GM12892 (cell line): ENCODE results near the gene XPR1.

Source experiments
- DNase-seq: peaks from one replicate; pipeline ENCODE4 v3.0.0; 2011; ENCODE audit not compliant: insufficient read length
- FAIRE-seq: peaks from 2 replicates; lab custom pipeline; 2011; peaks lifted over from hg19 to GRCh38; lab: Jason Lieb, UNC
- POLR2A ChIP-seq: IDR thresholded peaks from 2 replicates; pipeline ENCODE4 v1.6.1; 2011; ENCODE audit warnings: low read depth, low read length, control low read depth
- POLR2AphosphoS5 ChIP-seq: IDR thresholded peaks from 2 replicates; pipeline ENCODE4 v1.6.1; 2011; ENCODE audit warnings: low read depth, low read length, control low read depth
- TAF1 ChIP-seq: IDR thresholded peaks from 2 replicates; pipeline ENCODE4 v1.6.1; 2011; ENCODE audit warnings: low read depth, mild to moderate bottlenecking, control low read depth, low read length, borderline replicate concordance

Gene XPR1

DNA sequence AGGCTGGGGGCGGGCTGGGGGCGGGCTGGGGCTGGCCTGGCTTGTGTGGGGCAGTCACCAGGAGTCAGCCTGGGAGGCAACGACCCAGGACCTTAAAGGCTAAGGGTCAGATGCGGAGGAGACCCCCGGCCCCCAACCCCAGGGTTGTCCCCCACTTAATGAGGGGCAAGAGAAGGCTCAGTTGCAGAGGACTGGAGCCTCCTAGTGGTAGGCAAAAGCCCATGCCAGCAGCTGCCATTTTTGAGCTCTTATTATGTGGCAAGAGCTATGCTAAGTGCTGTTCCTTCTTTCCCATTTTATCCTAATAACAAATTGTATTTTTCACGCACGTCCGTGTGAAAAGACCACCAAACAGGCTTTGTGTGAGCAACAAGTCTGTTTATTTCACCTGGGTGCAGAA is 288.9 kb downstream of the XPR1 start:
- DNase-seq = no peak

DNA sequence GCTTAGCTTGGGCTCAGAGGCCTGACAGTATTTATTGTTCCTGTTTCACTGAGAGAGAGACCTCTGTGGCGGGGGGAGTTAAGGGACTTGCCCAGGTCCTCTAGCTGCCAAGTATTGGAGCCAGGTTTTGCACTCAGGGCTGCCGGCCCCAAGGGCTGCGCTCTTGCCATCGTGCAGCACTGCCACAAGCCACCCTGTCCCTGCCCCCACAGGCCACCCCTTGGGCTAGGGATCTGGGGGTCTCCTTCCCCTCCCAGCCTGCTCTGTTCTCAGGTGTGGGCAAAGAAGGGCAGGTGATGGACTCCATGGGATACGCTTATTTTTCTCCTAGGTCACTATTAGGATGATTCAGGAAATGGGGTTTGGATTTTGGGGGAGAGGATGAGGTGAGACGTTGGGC is 289.6 kb downstream of the XPR1 start:
- FAIRE-seq (no peak), DNase-seq (no peak)
- no peak for TF ChIP-seq POLR2A
- TF ChIP-seq POLR2AphosphoS5 = no peak
- no peak for TF ChIP-seq TAF1

More for the DNA sequence above, 288.9 kb downstream of the XPR1 start:
- TF ChIP-seq POLR2AphosphoS5 = no peak
- no peak for TF ChIP-seq POLR2A
- TF ChIP-seq TAF1 = no peak
- FAIRE-seq = no peak

DNA sequence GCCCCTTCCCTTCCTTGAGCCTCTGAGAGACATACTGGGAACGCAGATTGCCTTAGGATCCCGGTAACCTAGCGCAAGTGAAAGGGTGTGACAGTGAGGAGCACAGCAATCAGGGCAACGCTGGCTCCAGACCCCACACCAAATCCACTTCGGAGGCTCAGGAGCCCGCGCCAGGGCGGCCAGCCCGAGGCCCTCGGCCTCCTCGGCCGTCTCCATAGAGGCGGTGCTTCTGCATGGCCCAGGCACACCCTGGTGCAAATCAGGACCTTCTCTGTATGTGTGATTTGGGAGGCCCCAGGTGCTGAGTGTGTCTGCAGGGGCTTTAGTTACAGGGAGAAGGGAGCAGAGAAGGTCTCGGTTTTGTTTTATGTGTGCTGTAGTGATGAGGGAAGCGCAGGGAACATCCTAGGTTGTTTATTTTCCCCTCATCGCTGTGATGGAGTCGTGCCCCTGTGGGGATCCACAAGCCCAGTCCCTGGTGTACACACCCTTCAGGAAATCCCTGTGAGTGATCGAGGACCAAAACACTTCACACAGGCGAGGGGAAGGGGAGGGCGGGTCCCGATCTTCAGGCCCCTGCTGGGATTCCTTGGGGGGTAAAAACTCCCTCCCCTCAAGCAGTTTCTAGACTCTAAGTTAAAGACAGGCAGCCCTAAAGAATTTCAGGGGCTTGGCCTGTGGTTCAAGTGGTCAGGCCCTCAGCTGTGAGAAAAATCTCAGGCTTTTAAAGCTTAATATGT is 290.2 kb downstream of the XPR1 start:
- TF ChIP-seq TAF1 (no peak), POLR2A (no peak), POLR2AphosphoS5 (no peak)
- DNase-seq (no peak), FAIRE-seq (no peak)

DNA sequence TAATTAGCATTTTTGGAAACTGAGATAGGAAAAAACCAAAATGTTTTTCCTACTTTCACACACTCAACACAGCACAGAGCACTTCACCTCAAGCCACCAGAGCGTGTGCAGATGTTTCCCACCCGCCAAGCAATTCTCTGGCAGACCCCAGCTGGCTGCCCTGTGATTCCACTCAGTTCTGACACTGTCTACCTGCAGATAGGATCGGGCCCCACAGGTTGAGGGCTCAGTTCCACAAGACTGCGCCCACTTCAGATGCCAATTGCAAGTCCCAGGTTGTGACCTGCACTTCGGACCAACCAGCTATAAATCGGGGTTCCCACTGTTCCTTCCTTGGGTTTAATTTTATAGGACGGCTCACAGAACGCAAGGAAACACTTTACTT is 290.8 kb downstream of the XPR1 start:
- FAIRE-seq = no peak
- TF ChIP-seq TAF1 (no peak), POLR2AphosphoS5 (no peak), POLR2A (no peak)
- no peak for DNase-seq

DNA sequence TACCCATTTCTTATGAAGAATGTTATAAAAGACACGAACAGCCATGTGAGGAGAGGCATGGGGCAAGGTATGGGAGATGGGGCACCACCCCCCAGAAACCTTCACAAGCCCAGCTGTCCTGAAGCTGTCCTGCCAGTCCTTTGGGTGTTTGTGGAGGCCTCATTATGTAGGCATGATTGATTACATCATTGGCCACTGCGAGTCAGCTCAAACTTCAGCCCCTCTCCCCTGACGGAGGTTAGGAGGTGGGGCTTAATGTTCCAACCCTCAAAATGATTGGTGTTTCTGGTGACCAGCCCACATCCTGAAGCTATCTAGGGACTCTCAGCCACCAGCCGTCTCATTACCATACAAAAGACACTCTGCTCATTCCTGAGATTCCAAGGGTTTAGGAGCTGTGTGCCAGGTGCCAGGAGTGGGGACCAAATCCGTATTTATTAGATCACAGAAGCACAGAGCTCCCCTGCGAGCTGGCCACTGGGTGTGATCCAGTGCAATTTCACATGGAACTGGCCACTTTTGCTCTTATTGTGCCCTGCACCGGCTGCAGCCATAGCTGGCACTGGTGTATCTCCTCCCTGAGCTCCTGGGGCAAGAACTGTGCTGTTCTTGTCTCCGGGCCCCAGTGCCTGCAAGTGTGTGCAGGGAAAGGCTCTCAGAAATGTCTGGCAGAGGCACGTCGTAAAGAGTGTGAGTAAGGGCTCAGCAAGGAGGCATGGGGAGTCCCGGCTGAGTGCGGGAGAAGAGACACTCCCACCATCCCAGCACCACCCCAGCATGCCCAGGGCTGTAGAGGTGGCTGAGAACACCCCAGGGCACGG is 291.4 kb downstream of the XPR1 start:
- FAIRE-seq (no peak), DNase-seq (no peak)
- no peak for TF ChIP-seq POLR2A
- TF ChIP-seq POLR2AphosphoS5 = no peak
- TF ChIP-seq TAF1 = no peak

DNA sequence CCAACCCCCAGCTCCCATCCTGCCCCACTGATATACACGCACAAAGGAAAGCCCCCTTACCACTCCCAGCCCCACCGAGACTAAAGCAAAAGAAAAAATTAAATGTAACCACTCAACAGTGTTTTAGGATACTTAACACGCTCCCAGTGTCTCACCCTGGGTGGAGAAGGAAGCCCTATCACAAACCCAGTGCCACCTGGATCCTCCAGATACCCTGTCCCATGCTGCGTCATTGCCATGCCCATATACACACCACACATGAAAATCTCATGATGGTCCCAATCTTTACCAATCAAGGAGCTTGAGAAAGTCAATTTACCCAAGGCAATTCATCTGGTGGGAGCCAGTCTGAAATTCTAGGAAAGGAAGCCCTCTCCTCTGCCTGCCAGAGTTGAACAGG is 292.1 kb downstream of the XPR1 start:
- TF ChIP-seq POLR2A (no peak), POLR2AphosphoS5 (no peak), TAF1 (no peak)
- FAIRE-seq = no peak
- no peak for DNase-seq

DNA sequence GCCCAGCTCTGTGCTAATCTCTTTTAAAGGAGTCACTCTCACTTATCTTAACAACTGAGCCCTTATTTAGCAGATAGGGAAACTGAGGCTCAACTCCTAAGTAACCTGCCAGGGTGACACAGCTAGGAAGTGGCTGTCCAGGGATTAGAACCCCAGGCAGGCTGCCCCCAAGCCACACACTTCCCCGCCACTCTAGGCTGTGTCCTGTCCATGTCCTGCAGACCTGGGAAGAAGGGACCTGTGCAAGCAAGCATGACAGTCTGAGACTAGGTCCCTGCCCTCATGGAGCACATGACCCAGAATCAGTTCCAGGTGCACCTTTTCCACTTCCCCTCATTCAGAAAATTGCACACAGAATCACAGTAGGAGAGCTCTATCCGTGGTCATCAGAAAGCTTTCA is 293.1 kb downstream of the XPR1 start:
- TF ChIP-seq POLR2AphosphoS5 (no peak), POLR2A (no peak), TAF1 (no peak)
- FAIRE-seq (no peak), DNase-seq (no peak)

DNA sequence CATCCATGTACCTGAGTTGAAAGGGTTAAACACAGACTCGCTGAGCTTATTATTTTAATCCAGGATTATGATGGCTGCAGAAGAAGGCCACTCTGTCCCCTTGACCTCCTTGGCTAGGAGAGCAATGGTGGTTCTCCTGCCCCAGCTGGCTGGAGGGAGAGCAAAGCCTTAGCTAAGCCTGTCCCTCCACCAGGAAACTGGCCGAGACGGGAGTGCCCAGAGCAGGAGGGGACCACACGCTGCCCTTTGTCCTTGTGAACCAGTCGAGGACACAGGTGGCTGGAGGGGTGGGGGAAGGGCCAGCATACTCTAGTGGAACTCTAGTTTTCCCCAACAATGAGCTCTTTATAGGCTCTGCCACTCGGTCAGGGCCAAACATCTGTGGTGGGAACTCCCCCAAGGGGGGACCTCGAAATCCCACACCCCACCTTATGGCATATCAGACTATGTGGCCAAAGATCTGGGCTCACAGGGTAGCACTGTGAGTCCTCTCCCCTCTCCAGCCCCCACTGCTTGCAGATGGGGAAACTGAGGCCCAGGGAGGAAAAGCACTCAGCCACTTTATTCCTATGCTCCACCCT is 293.7 kb downstream of the XPR1 start:
- FAIRE-seq (no peak), DNase-seq (no peak)
- TF ChIP-seq TAF1 = no peak
- TF ChIP-seq POLR2AphosphoS5 = no peak
- no peak for TF ChIP-seq POLR2A

DNA sequence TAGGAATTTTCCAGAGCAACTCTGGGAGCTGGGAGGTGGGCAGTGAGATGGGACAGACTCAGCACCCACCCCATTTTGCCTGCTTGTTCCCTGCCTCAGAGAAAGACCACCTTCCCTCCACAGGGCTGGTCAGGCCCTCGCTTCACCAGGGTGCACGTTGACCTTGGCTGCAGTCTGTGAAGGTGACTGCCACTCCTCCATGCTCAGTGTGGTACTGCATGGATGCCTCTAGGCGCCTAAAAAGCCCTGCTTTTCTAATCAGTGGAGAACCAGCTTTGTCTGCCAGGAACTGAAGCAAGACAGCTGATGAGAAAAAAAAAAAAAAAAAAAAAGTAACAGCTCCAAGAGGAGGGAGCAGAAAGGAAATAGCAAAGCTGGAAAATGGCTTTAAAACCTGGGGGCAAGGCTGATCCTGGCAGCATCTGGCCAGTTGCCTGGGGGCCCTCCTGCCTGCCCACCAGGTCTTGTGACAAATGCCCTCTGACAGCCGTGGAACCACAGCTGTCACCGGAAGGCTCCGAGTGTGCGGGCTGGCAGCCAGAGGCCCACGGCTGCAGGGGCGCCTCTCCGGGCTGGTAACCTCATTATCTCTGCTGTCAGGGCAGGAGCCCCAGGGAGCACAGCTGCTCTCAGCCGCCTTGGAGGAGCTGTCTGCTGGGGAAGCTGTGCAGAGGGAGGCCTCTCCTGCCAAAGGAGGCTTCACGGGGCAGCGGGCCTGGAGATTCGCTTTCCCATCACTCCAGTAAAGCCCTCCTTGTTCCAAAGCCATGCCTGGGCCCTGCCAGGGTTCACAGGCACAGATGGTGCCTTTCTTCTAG is 294.6 kb downstream of the XPR1 start:
- TF ChIP-seq POLR2AphosphoS5 = no peak
- no peak for TF ChIP-seq TAF1
- TF ChIP-seq POLR2A = no peak
- FAIRE-seq = no peak
- no peak for DNase-seq

DNA sequence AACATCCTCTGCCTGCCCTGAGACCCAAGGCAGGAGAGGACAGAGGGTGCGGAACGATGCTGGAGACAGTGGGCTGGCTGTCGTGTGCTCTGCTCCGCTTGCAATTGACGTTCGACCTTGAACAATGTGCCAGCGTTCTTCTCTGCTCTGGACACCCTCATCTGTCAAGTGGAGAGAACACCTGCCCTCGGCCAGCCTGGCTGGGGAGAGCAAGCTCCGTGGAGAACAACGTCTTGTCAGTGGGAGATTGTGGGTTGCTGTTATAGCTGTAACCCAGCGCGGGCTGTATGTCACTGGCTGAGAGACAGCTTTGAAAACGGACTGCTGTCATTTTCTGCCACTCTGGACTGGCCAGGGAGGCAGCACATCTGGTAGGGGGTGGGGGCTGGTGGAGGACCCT is 295.5 kb downstream of the XPR1 start:
- DNase-seq (no peak), FAIRE-seq (no peak)
- TF ChIP-seq TAF1 = no peak
- TF ChIP-seq POLR2A = no peak
- TF ChIP-seq POLR2AphosphoS5 = no peak

DNA sequence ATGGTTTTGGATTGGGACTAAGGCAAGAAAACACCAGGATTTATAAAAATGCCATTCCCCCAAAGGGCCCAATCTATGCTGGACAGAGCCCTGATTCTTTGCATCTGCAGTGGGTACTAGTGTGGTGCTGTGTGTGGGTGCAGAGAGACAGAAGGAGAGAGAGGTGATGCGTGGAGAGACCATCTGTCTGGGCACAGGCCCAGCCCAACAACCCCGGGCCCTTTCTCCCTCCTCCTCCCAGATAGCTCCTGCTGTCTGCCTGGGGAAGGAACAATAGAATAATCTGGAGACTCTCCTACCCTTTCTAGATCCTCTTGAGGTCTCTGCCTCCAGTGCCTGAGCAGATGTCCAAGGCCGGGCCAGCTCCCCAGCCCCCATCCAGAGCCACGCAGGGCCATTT is 296.0 kb downstream of the XPR1 start:
- DNase-seq (no peak), FAIRE-seq (no peak)
- TF ChIP-seq POLR2AphosphoS5 (no peak), TAF1 (no peak), POLR2A (no peak)
